GM11168 (cell line): ENCODE measurements around the gene PHF13.

Experiments
- in situ Hi-C: fragments of 300-500 bp; cut with MboI; formaldehyde crosslinking; loops from one replicate; pipeline ENCODE4 v1.12.0; 2022; ENCODE audit warnings: low sequenced_read_pairs; ENCODE audit not compliant: unreplicated experiment

The PHF13 gene

GRCh38 chr1:6601049-6601922 lies 12.2 kb upstream of the PHF13 start:
- in situ Hi-C loops: no loop called here

GRCh38 chr1:6601923-6602668 lies 11.4 kb upstream of the PHF13 start:
- in situ Hi-C loops: no loop called here

GRCh38 chr1:6602669-6603237 lies 10.8 kb upstream of the PHF13 start, which contains the start of gene KLHL21:
TSS of gene KLHL21 (minus strand) at chr1:6602869. CDS start at chr1:6602817, 52 bp downstream.
- in situ Hi-C loops: no loop called here

GRCh38 chr1:6603238-6603914 lies 10.2 kb upstream of the PHF13 start:
- in situ Hi-C loops: no loop called here

- in situ Hi-C loops: no loop called here
Observed at GRCh38 chr1:6603915-6604558, 9.5 kb upstream of the PHF13 start.

- in situ Hi-C loops: no loop called here
Observed at GRCh38 chr1:6612641-6613360, 730 bp upstream of the PHF13 start.

- in situ Hi-C loops: no loop called here
Observed at GRCh38 chr1:6614019-6614928, 743 bp downstream of the PHF13 start.

- in situ Hi-C loops: no loop called here
Observed at GRCh38 chr1:6614929-6615785, 1.6 kb downstream of the PHF13 start.

- in situ Hi-C loops: no loop called here
Observed at GRCh38 chr1:6619045-6619444, 5.5 kb downstream of the PHF13 start.

GRCh38 chr1:6621429-6622391 lies 8.2 kb downstream of the PHF13 start:
- in situ Hi-C loops: no loop called here

GRCh38 chr1:6622396-6623152 lies 9.0 kb downstream of the PHF13 start:
- in situ Hi-C loops: no loop called here

- in situ Hi-C loops: no loop called here
Observed at GRCh38 chr1:6623269-6623965, 9.9 kb downstream of the PHF13 start.

- in situ Hi-C loops: no loop called here
Observed at GRCh38 chr1:6624710-6625583, 11.4 kb downstream of the PHF13 start, which contains the start of gene THAP3. TSS of gene THAP3 (plus strand) at chr1:6624868. CDS start at chr1:6625219, 351 bp downstream.

GRCh38 chr1:6625584-6626149 lies 12.1 kb downstream of the PHF13 start:
- in situ Hi-C loops: no loop called here
